PFSK-1 (cell line): ENCODE results near the gene IRAK1.

Experiments
- REST ChIP-seq, 2 experiments: IDR thresholded peaks; 2 replicates each; pipeline versions ENCODE4 v1.6.1 to v1.8.0; 2011 to 2012; ENCODE audit warnings: low read depth in 2 of 2, low read length in 2 of 2, control low read depth in 1 of 2, inconsistent platforms in 1 of 2, mild to moderate bottlenecking in 1 of 2, moderate library complexity in 1 of 2; ENCODE audit not compliant: insufficient read depth in 1 of 2
- SIN3A ChIP-seq: IDR thresholded peaks from 2 replicates; pipeline ENCODE4 v1.6.1; 2012; ENCODE audit warnings: mild to moderate bottlenecking, low read length, moderate library complexity, borderline replicate concordance; ENCODE audit not compliant: insufficient read depth
- TAF1 ChIP-seq: IDR thresholded peaks from 2 replicates; pipeline ENCODE4 v1.6.1; 2012; ENCODE audit warnings: low read length, control low read depth, borderline replicate concordance; ENCODE audit not compliant: insufficient read depth

- TF ChIP-seq REST (IDR thresholded peaks at IDR 0.05; ENCODE audit: insufficient read depth in 1 of 2, low read depth in 2 of 2, low read length in 2 of 2) (no peak), SIN3A (no peak), TAF1 (no peak)
Observed at GRCh38 chrX:154006947-154007346, 12.8 kb downstream of the IRAK1 start.
